Uterus (tissue), 4 donors: ENCODE results near the gene GPR135. TPM values are rescaled to one million over a fixed set of nuclear protein-coding genes. Genes with fewer than 3 reads are reported as not detected.
"Not testable (repeated sequence)": the region's sequence is repeated elsewhere in the genome, so short reads cannot be mapped to it uniquely, and the experiment has no call there.

Experiments used
- DNase-seq, 2 donors: peaks; one replicate each; pipeline ENCODE4 v3.0.0-alpha.2; 2019 to 2020
- H3K27ac ChIP-seq, 2 donors: fragments of 200-600 bp; sonication (generic); 1 replicate in 1 of 2; 2 replicates in 1 of 2; pipeline ENCODE4 v1.5.1; 2016 to 2018
- H3K27me3 ChIP-seq, 2 donors: fragments of 200-600 bp; sonication (generic); one replicate each; pipeline ENCODE4 v1.5.1; 2018 to 2019; ENCODE audit warnings: control low read depth in 1 of 2
- H3K36me3 ChIP-seq, 2 donors: fragments of 200-600 bp; sonication (generic); one replicate each; pipeline ENCODE4 v1.5.1; 2019; ENCODE audit warnings: control low read depth in 1 of 2
- H3K4me1 ChIP-seq, 2 donors: fragments of 200-600 bp; sonication (generic); one replicate each; pipeline ENCODE4 v1.5.1; 2018 to 2019; ENCODE audit warnings: control low read depth in 1 of 2
- H3K4me3 ChIP-seq, 2 donors: fragments of 200-600 bp; sonication (generic); 1 replicate in 1 of 2; 2 replicates in 1 of 2; pipeline ENCODE4 v1.5.1; 2018 to 2019; ENCODE audit warnings: mild to moderate bottlenecking in 1 of 2
- H3K9me3 ChIP-seq, 2 donors: fragments of 200-600 bp; sonication (generic); one replicate each; pipeline ENCODE4 v1.5.1; 2019; ENCODE audit warnings: control low read depth in 1 of 2
- CTCF ChIP-seq, 4 experiments: fragments of 200-600 bp in 2 of 4; fragments of 450-650 bp in 2 of 4; sonication (generic) in 2 of 4; IDR thresholded peaks; one replicate each; pipeline ENCODE4 v1.5.1; 2016 to 2019; ENCODE audit warnings: antibody characterized with exemption in 4 of 4, mild to moderate bottlenecking in 2 of 4, moderate library complexity in 1 of 4
- POLR2A ChIP-seq, 2 donors: fragments of 450-650 bp; IDR thresholded peaks; one replicate each; pipeline ENCODE4 v1.6.1; 2016; ENCODE audit warnings: antibody characterized with exemption in 2 of 2, mild to moderate bottlenecking in 1 of 2, moderate library complexity in 1 of 2
- intact Hi-C: fragments of 100-400 bp; cut with DNase I; formaldehyde crosslinking; loops from one replicate; pipeline ENCODE4 v1.15.1; 2023; ENCODE audit warnings: low total_unique reads
- total RNA-seq, 4 donors: library from RNA; depleted of rRNA in 3 of 4; stranded (reverse); fragments of >200 nt in 3 of 4; gene quantifications; one replicate each; pipeline versions ENCODE4 v1.1.0 to v1.2.4, GENCODE V29; 2014 to 2023
- donor health status: DM: yes; HTN: yes; CAD: no.

Gene GPR135
- total RNA-seq, 4 donors from 2014 or later, result 2.9 to 10.2 (median 4.5) TPM

GRCh38 chr14:59450716-59451115 lies 14.5 kb downstream of the GPR135 start:
- Histone ChIP-seq H3K4me1 (no peaks in the 10 kb centered on the region), H3K27ac (no peak overlapping the region), H3K9me3 (no peaks in the 10 kb centered on the region), H3K36me3 (no peaks in the 10 kb centered on the region), H3K4me3 (no peak overlapping the region), H3K27me3 (no peaks in the 10 kb centered on the region)
- DNase-seq, result no peak
- intact Hi-C loops, result no loop called here
- TF ChIP-seq POLR2A (IDR thresholded peaks at IDR 0.05) (no peak), CTCF (IDR thresholded peaks at IDR 0.05) (no peak)

DNA sequence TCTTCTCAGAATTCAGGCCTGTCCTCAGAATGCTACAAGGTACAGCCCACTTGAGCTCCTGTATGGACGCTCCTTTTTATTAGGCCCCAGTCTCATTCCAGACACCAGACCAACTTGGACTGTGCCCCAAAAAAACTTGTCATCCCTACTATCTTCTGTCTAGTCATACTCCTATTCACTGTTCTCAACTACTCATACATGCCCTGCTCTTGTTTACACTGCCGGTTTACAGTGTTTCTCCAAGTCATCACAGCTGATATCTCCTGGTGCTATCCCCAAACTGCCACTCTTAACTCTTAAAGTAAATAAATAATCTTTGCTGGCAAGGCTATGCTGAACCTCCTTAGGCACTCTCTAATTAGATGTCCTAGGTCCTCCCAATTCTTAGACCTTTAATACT lies 16.5 kb downstream of the GPR135 start:
- H3K4me3 ChIP-seq, H3K4me1 ChIP-seq, intact Hi-C loops, H3K36me3 ChIP-seq, H3K9me3 ChIP-seq, H3K27ac ChIP-seq, DNase-seq, H3K27me3 ChIP-seq: not testable (repeated sequence)

DNA sequence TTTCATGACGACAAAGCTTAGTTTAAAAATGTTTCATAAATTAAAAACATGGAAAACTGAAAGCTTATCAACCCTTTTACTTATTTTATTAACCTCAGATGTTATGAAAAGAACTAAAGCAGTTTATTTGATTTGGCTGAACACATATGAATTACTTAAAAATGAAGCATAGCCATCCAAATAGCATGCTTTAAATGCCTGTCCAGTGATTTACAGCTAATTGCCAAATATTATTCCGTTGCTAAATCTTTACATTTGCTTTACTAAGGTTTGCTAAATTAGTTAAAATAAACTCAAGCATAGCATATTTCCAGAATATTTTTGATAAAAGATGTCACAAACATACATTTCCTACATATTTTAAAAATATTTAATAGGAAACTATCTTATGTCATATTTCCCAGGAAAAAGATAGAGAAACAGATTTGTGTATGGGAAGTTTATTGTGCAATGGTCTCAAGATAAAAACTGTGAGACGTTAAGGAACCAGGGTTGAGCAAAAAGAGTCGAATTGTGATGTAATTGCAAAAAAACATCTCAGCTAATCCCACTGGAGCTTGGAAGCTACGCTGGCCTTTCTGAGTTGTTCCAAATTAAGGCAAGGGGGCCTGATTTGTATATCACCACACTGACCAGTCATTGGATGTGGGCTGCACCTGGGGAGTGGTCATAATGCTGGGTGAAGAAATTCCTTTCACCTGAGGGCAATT lies 25.8 kb downstream of the GPR135 start:
- DNase-seq, result no peak
- no peaks in the 10 kb centered on the region for H3K4me1 ChIP-seq
- H3K27ac ChIP-seq, result peak overlapping the region in 1 of 2 donors; percentile 24
- no peaks in the 10 kb centered on the region for H3K36me3 ChIP-seq
- H3K27me3 ChIP-seq, result no peaks in the 10 kb centered on the region
- no peak overlapping the region for H3K4me3 ChIP-seq
- no peaks in the 10 kb centered on the region for H3K9me3 ChIP-seq
- intact Hi-C loops, result no loop called here
- TF ChIP-seq POLR2A (IDR thresholded peaks at IDR 0.05) (no peak), CTCF (IDR thresholded peaks at IDR 0.05) (no peak)

GRCh38 chr14:59438195-59438647 lies 27.0 kb downstream of the GPR135 start:
- no peaks in the 10 kb centered on the region for H3K36me3 ChIP-seq
- peak overlapping the region in 1 of 2 donors; percentile 24 for H3K27ac ChIP-seq
- H3K4me1 ChIP-seq, result no peaks in the 10 kb centered on the region
- H3K27me3 ChIP-seq, result no peaks in the 10 kb centered on the region
- TF ChIP-seq CTCF (IDR thresholded peaks at IDR 0.05) (no peak), POLR2A (IDR thresholded peaks at IDR 0.05) (no peak)
- no peak for DNase-seq
- H3K4me3 ChIP-seq, result no peak overlapping the region
- H3K9me3 ChIP-seq, result no peaks in the 10 kb centered on the region
- intact Hi-C loops, result no loop called here

DNA sequence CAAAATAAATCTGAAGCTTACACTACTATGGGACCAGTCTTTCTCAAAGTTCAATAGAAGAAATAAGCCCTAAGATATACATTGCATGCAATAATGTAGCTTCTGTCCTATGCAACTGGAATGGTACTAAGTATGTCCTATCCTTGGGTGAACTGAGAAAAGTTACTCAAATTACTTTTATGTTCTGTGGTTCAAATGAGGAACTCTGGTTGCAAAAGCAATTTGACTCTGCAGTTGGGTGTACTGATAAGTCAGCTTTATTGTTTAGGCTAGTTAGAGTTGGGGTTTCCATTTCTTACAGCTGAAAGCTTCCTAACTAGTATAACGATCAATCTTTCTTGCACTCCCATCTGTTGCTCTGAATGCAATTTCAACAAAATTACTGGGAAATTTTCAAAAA lies 29.2 kb downstream of the GPR135 start:
- Histone ChIP-seq H3K9me3 (no peaks in the 10 kb centered on the region), H3K4me3 (no peak overlapping the region), H3K4me1 (no peaks in the 10 kb centered on the region), H3K36me3 (no peaks in the 10 kb centered on the region), H3K27ac (no peak overlapping the region), H3K27me3 (no peaks in the 10 kb centered on the region)
- no peak for DNase-seq
- intact Hi-C loops, result no loop called here
- TF ChIP-seq CTCF (IDR thresholded peaks at IDR 0.05) (no peak), POLR2A (IDR thresholded peaks at IDR 0.05) (no peak)
